ENCODE data around the gene TMEM178A.
"Not testable (repeated sequence)": the region's sequence is repeated elsewhere in the genome, so short reads cannot be mapped to it uniquely, and the experiment has no call there.

The TMEM178A gene

DNA sequence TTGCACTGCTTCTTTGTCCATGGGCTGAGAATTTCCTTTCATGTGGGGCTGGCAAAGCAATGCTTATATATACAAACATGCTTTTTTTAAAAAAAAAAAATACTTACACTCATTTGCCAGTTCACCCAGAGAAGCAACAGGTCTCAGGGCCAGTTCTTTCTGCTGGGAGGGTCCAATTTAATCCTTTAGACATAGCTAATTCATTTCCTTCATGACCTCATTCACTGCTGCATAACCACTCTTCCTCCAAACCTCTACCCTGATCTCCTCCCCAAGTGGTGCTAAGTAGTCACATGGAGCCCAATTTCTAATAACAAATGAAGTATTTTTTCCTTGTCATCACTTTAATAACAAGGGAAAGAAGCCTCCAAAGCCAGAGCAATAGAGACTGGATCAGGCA lies 17.1 kb upstream of the TMEM178A start:
- DNase-seq = no peak

DNA sequence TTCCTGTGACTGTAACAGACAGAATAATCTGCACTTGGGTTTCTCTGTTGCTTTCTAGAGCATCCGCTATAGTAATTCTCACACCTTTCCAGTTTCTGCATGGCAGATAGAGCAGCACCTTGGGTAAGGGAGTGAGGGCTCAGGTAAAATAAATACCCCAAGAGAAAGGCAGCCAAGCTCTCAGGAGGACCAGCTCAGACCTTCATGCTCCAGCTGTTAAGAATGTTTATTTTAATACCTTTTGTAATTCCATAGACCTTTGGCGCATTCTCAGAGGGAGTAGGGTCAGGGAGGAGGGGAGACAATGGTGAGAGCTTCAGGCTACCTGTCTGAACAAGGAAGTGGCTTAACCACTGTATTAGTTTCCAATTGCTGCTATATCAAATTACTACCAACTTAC lies 16.2 kb upstream of the TMEM178A start:
- DNase-seq = no peak

DNA sequence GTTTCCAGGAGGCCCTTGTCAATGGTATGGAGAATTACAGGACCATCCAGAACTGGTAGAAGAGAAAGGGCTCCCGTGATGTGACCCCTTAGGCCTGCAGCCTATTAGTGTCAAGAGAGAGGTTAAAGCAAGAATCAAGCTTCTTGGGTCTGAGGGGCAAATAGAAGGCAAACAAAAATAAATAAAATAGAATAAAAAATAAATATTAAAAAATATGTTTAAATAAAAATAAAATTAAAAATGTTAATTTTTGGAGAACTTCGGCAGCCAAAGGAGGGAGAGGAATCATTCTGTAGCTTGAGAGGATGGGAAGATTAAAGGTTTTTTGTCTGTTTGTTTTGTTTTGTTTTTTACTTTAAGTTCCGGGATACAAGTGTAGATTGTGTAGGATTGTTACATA lies 15.2 kb upstream of the TMEM178A start:
- DNase-seq = no peak

DNA sequence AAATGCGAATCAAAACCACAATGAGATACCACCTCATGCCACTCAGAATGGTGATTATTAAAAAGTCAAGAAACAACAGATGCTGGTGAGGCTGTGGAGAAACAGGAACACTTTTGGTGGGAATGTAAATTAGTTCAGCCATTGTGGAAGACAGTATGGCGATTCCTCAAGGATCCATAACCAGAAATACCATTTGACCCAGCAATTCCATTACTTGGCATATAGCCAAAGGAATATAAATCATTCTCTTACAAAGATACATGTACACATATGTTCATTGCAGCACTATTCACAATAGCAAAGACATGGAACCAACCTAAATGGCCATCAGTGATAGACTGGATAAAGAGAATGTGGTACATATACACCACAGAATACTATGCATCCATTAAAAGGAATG lies 9.5 kb upstream of the TMEM178A start:
- DNase-seq = not testable (repeated sequence)

DNA sequence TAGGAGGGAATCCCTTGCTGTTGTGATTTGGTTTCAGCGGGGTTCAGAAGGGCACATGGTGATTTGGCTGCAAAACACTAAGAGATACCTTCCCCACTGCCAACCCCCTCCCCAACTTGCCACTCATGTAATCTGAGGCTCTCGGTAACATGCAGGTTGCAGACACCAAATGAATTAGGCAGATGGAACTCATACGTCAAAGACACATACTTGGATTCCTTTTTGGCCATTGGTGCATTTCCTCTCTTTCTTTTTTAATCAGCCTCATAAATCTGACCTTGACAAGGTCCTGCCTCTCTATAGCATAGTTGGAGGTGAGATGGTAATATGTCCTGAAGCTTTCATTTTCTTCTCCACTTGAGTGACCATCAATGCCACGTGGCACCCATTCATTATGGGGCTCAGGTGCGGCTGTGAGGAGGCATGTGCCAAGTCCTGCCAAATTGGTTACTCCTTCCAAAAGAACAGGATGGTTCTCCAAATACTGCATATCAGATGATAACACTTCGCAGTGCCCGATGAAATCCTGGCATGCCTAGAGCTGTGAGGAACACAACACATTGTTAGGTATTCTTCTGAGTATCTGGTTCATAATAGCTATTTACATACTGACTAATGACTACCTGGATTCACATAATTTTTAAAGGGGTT lies 8.3 kb upstream of the TMEM178A start:
- DNase-seq = peak in 1 of 14 donors; percentile 88

DNA sequence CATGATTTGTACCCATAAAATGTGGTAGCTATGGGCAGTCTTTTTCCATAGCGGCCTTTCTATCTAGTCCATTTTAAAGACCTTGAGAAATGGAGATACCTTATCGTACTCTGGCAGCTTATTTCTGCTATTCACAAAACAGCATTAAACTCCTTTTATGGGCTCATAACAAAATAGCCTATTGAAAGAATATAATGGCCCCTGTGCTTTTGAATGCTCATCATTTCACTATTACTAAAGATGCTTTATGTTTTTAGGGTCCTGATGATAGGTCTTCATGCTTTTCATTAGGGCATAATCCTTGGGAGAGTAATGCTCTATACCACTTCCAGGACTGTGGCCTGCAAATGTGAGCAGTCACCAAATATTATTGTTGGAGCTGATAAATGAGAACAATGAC lies 7.3 kb upstream of the TMEM178A start:
- DNase-seq = no peak

DNA sequence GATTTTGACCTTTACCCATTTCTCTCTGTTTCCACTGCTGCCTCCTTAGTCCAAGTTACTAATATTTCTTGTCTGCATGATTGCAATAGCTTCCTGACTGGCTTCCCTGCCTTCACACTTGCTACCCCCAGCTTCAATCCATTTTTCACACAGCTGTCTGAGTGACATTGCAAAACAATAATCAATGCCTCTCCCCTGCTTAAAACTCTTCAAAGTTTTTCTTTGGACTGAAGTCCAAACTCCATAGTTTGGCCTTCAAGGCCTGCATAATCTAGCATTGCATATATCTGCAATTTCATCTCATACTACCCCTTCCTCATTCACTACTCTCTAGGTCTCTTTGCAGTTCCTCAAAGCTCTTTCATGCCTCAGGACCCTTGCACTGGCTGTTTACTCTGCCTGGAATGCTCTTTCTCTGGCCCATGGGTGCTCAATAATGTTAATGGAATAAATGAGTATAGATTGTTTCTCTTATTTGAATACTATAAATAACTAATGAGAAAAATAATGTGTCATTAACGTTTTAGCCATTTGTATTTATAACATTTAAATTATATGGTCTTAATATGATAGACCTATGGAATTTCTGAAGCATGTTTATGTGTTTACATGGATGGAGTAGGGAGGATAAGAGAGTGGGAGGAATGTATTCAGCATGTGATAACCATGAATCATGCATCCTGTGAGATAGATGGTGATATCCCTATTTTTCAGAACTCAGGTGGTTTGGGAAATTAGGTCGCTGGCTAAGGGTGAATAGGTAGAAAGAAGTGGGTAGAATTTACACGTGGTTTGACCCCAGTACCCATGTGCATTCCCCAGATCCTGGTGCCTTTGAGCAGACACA lies 5.7 kb upstream of the TMEM178A start:
- DNase-seq = no peak

DNA sequence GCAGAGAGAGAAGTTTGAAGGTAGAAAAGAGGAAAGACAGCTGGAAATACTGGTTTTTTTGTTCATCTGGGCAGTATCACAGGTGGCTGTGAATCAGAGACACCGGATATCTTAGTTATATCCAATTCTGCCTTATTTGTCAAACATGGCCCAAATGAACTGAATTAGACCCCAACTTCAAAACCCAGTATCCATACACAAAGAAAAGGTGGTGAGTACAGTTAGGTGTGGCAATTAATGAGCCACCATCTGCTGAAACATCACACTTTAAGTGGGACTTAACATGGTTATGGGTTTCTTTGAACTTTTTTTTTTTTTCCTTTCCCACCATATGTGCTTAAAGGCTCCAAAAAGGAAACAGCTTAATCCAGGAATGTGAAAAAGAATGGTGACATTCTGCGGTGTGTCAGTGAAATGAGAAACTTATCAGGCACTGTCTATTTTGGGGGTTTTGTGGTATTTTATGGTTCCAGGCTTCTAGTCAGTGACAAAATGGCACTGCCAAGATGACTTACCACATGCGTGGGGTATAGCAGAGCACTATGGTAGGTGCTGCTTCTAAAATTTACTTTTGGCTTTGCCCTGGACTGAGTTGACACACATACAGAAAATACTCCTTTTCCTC lies 5.0 kb upstream of the TMEM178A start:
- no peak for DNase-seq

DNA sequence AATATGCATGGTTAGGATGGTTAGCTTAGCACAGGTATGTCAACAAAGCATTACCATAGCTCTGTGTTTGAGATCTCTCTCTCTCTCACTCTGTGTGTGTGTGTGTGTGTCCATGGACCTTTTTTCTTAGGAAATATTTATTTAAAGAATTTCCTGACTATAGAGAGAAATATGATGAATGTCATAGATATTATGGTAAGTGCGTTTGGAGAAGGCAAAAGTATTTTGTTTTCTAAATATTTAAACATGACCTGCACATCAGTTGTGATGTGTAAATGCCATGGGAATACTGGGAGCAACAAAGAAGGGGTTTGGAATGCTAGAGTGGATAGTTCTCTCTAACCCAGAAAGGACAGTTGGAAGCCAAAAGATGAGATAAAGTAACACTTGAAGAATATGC lies 3.9 kb upstream of the TMEM178A start:
- DNase-seq = no peak

DNA sequence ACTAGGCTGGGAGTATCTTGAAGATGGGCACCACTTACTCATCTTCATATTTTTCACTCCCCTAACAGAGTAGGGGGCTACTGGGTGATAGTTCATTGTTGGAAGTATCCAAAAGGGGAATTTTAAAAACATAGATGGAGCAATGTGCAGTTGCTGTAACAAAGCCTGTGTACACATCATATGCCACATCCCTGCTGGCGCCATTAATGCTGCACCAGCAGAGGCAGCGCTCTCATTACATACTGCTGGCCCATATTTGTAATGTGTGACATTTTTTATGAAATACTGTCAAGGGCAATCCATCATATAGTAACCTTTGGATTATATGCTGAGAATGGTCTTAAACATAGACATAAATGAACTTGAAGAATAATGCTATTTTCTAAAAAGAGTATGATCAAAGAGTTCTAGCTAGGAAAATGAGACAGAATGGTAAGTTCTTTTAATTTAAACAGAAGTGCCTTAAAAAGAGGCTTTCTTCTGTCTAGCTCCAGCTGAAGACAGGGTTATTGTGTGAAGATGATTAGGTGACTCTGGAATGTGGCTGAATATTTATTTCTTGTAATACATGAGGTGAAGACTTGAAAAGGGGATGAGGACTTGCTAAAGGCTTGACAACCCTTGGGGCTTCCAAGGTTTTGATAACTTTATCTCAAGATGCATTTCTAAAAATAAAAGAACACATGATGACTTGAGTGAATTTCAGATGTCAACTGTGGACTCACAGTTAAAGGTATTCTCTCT lies 2.4 kb upstream of the TMEM178A start:
- DNase-seq = no peak

DNA sequence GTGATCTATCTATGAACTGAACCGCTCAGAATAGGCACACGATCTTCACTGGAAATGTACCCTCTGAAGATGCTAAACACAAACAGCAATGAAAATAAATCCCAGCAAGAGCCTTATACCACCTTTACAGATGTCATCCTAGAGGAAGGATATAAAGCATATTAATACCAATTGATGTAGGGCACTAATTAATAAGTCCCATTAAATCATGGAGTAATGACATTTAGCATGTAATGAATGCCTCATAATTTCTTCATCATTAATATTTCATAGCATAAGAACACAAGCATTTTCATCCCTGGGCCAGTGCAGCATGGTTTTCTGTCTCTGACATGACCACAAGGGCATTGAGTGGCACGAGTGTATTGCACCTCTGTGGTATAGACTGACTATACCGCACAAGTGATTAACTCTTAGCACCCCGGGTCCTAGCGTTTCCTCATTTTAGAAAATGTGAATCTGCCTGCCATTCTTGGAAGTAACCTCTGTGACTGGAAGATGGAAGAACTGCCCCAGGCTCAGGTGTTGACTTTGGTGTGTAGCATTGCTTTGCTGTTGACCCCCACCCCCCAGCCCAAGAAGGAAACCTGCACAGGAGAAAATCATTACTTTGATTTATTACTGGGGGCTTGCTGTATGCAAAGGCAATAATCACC lies 1.4 kb upstream of the TMEM178A start:
- peak in 1 of 14 donors; percentile 68 for DNase-seq

DNA sequence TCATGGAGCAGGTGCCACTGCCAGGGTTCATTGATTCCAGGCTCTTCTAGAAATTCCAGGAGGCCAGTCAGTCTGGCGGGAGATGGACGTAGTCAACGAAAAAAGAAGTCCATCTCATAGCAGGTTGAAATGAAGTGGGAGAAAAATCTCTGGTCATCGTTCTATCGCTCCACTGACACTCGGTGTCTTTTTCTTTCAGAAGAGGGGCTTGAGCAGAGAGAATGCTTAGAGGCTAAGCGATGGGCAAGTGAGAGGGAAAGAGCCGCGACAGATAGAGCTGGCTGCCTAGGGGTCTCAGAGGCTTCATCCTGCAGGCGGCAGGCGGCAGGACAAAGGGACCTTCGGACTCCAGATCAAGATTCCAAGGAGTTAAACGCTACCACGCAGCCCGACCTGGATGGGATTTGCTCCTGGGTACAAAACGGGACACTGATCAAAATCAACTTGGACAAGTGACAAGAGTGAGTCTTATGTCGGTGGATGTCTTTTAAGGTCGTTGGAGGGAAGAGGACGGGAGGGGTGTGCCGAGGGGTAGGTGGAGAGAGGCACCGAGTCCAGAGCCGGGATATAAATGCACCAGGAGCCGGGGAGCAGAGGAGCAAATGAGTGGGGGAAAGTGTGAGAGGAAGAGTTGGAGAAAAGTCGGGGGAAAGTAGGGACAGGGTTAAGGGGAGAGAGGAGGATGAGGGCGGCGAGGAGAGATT lies 677 bp upstream of the TMEM178A start:
- peak in 2 of 14 donors; percentile 9 to 72 for DNase-seq

DNA sequence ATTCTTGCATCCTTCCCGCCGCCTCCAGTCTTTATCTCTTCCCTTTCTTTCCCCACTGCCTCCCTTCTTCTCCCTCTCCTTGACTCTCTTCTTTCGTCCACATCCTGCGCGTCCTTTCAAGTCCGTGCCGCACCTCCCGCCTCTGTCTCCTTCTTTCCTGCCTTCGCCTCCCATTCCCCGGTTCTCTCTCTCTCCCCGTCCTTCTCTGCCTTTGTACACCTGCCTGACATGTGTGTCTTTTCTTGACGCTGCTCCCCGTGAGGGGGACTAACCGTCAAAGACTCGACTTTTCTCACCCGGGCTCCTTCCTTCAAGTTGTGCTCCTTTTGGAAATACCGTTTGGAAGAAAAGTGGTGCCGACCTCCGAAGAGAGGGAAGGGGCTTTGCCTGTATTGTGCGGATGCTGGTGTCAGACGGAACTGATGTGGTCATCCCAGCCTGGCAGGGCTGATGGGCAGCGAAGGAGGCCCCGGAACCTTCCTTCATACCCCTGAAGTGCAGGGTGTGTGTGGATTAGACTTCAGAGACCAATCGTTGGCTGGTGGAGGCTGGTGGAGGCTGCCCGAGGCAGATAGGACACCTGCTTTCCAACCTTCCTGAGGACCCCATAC lies 879 bp downstream of the TMEM178A start:
- peak in 2 of 14 donors; percentile 8 to 63 for DNase-seq

DNA sequence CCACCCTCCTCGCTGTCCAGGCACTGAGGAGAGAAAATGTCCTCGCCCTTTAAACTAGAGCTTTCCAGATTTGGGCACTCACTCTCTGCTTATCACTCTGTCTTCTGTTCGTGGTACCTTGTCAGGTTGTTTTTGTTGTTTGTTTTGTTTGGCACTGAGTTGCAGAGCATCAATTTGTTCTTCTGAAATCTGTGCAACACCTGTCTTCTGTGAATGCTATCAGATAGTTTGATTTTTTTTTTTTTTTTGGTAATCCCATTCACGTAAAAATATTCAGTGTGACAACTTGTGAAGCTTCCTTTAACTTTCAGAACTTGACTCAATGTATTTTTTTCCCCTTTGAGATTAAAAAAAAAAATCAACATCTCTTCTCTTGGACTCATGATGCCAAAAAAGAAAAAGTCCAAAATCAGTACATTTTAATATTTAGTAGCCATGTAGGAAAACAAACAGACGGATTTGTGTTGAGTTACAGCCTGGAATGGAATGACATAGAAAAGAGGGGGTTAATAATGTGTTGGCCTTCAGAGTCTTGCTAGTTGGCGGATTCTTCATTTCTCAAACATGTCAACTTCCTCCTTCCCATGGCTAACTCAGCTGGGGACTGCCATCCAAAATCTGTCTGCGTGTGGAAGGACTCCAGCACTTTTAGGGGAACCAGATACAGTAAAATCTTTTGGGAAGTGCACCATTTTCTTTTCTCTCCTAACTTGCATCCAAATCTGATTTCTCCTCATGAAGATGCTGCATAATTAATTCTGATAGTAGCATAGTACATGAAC lies 1.6 kb downstream of the TMEM178A start:
- peak in 1 of 14 donors; percentile 88 for DNase-seq

DNA sequence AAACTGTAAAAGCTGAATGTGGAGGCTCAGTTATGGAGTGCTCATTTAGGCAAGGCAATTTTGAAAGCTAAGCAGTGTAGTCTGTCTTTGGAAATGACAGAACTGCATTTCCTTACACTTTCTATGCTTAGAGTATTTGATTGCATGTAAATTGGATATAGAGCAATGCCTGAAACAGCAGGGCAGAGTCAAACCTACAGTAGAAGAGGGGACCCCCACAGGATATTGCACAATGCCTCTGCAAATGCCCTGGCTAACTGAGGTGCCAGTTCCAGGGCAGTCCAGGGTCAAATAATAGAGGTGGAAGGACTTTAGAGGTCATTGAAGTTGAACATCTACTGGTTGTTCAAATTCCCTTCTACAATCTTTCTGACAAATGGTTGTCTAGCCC lies 2.2 kb downstream of the TMEM178A start:
- no peak for DNase-seq

DNA sequence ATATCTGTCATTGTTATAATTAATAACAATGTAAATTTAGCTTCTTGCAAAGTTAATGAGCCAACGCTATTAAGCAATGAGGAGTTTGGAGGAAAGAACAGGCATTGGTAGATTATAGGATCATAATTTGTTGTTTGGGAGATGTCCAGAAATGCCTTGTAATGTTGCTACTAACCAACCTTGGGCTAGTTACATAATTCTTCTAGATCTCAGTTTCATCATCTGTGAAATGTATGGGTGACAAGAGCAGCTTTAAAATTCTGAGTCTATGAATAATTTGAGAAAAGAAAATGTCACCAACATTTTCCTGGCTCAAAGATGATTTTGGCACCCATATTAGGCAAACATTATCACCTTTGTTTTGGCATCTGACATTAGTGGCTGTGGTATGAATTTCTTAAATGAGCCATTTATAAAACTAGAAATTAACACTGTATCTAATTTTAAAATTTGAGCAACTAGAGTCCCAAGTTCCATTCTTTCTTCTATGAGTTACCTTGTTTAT lies 2.9 kb downstream of the TMEM178A start:
- DNase-seq = peak in 1 of 14 donors; percentile 77

DNA sequence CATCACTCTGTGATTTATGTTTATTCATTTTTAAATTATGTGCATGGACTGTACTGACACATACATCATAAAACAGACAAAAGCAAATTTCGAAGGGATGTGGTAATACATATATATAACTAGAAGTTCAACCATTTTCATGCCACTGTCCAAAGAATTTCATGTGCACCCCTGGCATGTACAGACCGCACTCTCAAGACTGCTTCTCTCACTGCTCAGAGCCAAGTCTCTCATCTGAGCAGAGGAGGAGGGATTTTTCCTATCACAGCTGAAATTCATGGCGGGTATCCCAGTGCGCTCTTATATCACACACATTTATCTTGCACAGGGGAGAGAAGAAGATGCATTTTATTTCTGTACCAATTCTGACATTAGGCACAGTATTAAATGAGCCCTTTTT lies 5.9 kb downstream of the TMEM178A start:
- peak in 1 of 14 donors; percentile 63 for DNase-seq

DNA sequence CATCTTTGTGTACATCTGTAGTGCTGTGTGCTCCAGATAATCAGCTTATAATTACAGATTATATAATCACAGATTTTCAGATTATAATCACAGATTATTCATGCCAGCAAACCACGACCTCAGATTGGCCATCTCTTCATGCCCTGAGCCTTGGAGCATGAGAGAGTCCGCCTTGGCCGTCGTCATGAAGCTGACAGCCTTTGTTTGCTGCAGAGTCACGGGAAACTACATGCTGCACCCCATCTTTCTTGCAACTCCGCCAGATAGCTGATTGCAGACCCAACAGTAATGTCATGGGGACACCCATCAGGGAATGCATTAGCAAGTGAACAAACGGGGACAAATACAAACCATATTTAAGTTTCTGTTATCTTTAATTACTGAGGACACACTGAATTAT lies 7.3 kb downstream of the TMEM178A start:
- DNase-seq = peak in 1 of 14 donors; percentile 49

DNA sequence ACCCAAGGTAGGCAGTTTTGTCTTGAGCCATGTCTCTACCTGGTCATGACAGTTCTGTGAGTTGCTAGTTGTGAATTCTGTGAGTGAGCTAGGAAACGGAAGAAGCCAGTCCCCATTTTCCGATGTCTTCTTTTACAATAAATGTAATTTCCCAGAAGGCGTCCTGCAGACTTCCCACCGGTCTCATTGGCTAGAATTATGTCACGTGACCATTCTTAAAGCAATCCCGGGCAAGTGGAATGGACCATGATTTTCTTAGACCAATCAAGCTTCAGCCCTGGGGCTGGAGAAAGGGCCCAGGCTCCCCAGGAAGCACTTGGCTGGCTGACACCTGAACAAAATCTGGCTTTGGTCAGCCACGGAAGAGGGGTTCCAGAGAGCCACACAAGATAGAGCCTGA lies 10.6 kb downstream of the TMEM178A start:
- DNase-seq = peak in 1 of 14 donors; percentile 29

DNA sequence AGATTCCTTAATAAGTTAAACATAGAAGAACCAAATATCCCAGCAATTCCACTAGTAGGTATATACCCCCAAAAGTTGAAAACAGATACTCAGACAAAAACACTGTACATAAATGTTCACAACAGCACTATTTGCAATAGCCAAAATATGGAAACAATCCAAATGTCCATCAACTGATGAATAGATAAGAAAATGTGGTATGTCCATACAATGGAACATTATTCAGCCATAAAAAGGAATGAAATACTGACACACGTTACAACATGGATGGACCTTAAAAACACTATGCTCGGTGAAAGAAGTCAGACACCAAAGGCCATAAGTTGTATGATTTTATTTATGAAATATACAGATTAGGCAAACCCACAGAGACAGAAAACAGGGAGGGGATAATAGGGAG lies 12.5 kb downstream of the TMEM178A start:
- no peak for DNase-seq
